ENCODE data around the gene PROS1. TPM values are rescaled to one million over a fixed set of nuclear protein-coding genes. Genes with fewer than 3 reads are reported as not detected.
"Not testable (repeated sequence)": the region's sequence is repeated elsewhere in the genome, so short reads cannot be mapped to it uniquely, and the experiment has no call there.

The PROS1 gene
- polyA plus RNA-seq, 2 of the 4 experiments (the other 2 are of a cell fraction), result 13.8 to 28.0 TPM

- no peaks in the 10 kb centered on the region for H3K9me3 ChIP-seq
- CTCF ChIA-PET, result no interaction called here
- H3K4me1 ChIP-seq, result no peaks in the 10 kb centered on the region
- H3K4me2 ChIP-seq, result no peak overlapping the region
- H3K4me3 ChIP-seq, result no peak overlapping the region
- POLR2A ChIA-PET, result no interaction called here
- DNase-seq (ENCODE audit: low read depth in 1 of 2, low spot score in 1 of 2) (no peak), ATAC-seq (no peak), FAIRE-seq (no peak)
- TF ChIP-seq EP300 (IDR thresholded peaks at IDR 0.05), result no peak
- no peak for TF ChIP-seq BCL3 (IDR thresholded peaks at IDR 0.05)
- no peak for TF ChIP-seq HMGXB4 (CRISPR knock-in tag; IDR thresholded peaks at IDR 0.05; ENCODE audit: borderline replicate concordance)
- no peak for TF ChIP-seq FOXS1 (CRISPR knock-in tag; IDR thresholded peaks at IDR 0.05)
- TF ChIP-seq SREBF2 (IDR thresholded peaks at IDR 0.05), result no peak
- TF ChIP-seq RFX5 (IDR thresholded peaks at IDR 0.05), result no peak
- no peak for TF ChIP-seq RARB (CRISPR knock-in tag; IDR thresholded peaks at IDR 0.05)
- TF ChIP-seq KDM5A (IDR thresholded peaks at IDR 0.05), result no peak
- no peak for TF ChIP-seq CEBPB (IDR thresholded peaks at IDR 0.05)
- no peak for TF ChIP-seq POLR2AphosphoS2 (conservative IDR thresholded peaks at IDR 0.05; ENCODE audit: low read length)
- TF ChIP-seq CBX2 (IDR thresholded peaks at IDR 0.05; ENCODE audit: borderline replicate concordance, low read depth), result no peak
- TF ChIP-seq KDM1A (IDR thresholded peaks at IDR 0.05; ENCODE audit: low read depth), result no peak
- H3K27ac ChIP-seq, result no peak overlapping the region
- WGBS (ENCODE audit: missing lambda C conversion rate), result 33% methylated on average over 3 of the region's 3 CpGs
Measured at GRCh38 chr3:93855401-93855800, 118.3 kb downstream of the PROS1 start.

DNA sequence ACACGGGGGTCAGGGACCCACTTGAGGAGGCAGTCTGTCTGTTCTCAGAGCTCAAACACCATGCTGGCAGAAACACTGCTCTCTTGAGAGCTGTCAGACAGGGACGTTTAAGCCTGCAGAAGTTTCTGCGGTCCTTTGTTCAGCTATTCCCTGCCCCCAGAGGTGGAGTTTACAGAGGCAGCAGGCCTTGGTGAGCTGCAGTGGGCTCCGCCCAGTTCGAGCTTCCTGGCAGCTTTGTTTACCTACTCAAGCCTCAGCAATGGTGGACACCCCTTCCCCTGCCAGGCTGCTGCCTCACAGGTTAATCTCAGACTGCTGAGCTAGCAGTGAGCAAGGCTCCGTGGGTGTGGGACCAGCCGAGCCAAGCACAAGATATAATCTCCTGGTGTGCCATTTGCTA, 121.5 kb downstream of the PROS1 start:
- WGBS (ENCODE audit: missing lambda C conversion rate), result 41% methylated on average over 6 of the region's 7 CpGs
- DNase-seq (ENCODE audit: low read depth in 1 of 2, low spot score in 1 of 2); ATAC-seq; POLR2A ChIA-PET; H3K27ac ChIP-seq; CTCF ChIA-PET; H3K9me3 ChIP-seq; H3K4me1 ChIP-seq; FAIRE-seq; H3K4me3 ChIP-seq; H3K4me2 ChIP-seq: not testable (repeated sequence)

DNA sequence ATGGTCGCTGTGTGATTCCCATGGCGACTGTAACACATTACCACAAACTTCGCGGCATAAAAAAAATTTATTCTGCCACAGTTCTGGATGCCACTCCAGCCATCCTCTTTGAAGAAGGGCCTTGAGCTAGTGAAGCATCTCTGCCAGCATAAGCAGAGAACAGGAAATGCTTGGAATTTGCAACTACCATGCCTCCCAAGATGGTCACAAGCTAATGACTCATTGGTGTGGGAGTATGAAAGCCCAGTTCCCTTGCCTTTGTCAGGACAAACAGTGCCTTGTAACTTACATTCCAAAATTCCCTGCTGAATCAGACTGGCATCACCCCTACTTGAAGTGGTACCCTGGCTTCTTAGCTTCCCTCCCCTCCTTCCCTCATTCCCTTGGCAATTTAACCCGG, 129.7 kb downstream of the PROS1 start:
- TF ChIP-seq MAX (IDR thresholded peaks at IDR 0.05) (no peak), EP300 (IDR thresholded peaks at IDR 0.05) (0 out of 5 replicates have a peak, but pooled peaks of 1 of the 2 experiments have one; percentile 9), FOSL2 (IDR thresholded peaks at IDR 0.05) (peak; percentile 35; the same call in 1 of the 2 replicates), FOSL2 (CRISPR knock-in tag; IDR thresholded peaks at IDR 0.05) (peak; percentile 75), JUNB (IDR thresholded peaks at IDR 0.05) (peak; percentile 39; the same call in 1 of the 2 replicates), RCOR1 (IDR thresholded peaks at IDR 0.05; ENCODE audit: low read depth, low read length) (no peak)
- POLR2A ChIA-PET, result no interaction called here
- peak; percentile 83 to 89 for ATAC-seq
- Histone ChIP-seq H3K27ac (peak overlapping the region in 1 of 2 experiments; percentile 50; a peak in 3 of 6 replicates), H3K4me2 (peak overlapping the region; percentile 15; the same call in 1 of the 3 replicates), H3K4me1 (peaks cover 13% of the 10 kb centered on the region), H3K4me3 (no peak overlapping the region), H3K9me3 (no peaks in the 10 kb centered on the region; the same call in 2 of the 3 replicates)
- 67% methylated on average over 5 of the region's 5 CpGs for WGBS (ENCODE audit: missing lambda C conversion rate)
- CTCF ChIA-PET, result no interaction called here
- peak in 1 of 2 experiments; percentile 79 for DNase-seq (ENCODE audit: low read depth in 1 of 2, low spot score in 1 of 2)
- FAIRE-seq, result no peak

- CTCF ChIA-PET; H3K4me1 ChIP-seq; H3K9me3 ChIP-seq; DNase-seq (ENCODE audit: low read depth in 1 of 2, low spot score in 1 of 2); POLR2A ChIA-PET; H3K4me2 ChIP-seq; H3K4me3 ChIP-seq; H3K27ac ChIP-seq; ATAC-seq: not testable (repeated sequence)
- FAIRE-seq, result peak; percentile 23
- WGBS (ENCODE audit: missing lambda C conversion rate), result 31% methylated on average over 1 of the region's 1 CpG
Measured at GRCh38 chr3:93839193-93839592, 134.5 kb downstream of the PROS1 start.

Small RNAs within 50 kb of the gene (small RNA-seq; reads per million reads assigned to genes)
- gene RF00019 (0 reads per million in 6 experiments), gene RNU6-488P (0 reads per million in 6 experiments), gene RNU6-511P (0 reads per million in 6 experiments)

Other genes starting within 250 kb of the PROS1 start
- 16.1 and 28.6 TPM in 2 replicates for gene ARL13B, start 6.3 kb upstream of the PROS1 start, polyA plus RNA-seq (2011; rRNA removed)
- 13.2 to 13.9 TPM (median 13.3 TPM) in 3 replicates for gene ARL13B, start 6.3 kb upstream of the PROS1 start, polyA plus RNA-seq (2017; fragmentation: RNase III; extraction: RNeasy Plus Mini Kit Qiagen cat#74134 plus additional on column Dnase treatment)
- 0.08 and 0.17 TPM in 2 replicates for gene STX19, start 54.7 kb upstream of the PROS1 start, polyA plus RNA-seq (2011; rRNA removed)
- not detected in 3 replicates for gene STX19, start 54.7 kb upstream of the PROS1 start, polyA plus RNA-seq (2017; fragmentation: RNase III; extraction: RNeasy Plus Mini Kit Qiagen cat#74134 plus additional on column Dnase treatment)
- gene DHFR2, start 89.0 kb upstream of the PROS1 start, polyA plus RNA-seq (2011; rRNA removed), result 5.4 and 6.2 TPM in 2 replicates
- gene DHFR2, start 89.0 kb upstream of the PROS1 start, polyA plus RNA-seq (2017; fragmentation: RNase III; extraction: RNeasy Plus Mini Kit Qiagen cat#74134 plus additional on column Dnase treatment), result 6.3 to 6.8 TPM (median 6.4 TPM) in 3 replicates
- 13.5 and 22.5 TPM in 2 replicates for gene NSUN3, start 89.2 kb upstream of the PROS1 start, polyA plus RNA-seq (2011; rRNA removed)
- gene NSUN3, start 89.2 kb upstream of the PROS1 start, polyA plus RNA-seq (2017; fragmentation: RNase III; extraction: RNeasy Plus Mini Kit Qiagen cat#74134 plus additional on column Dnase treatment), result 8.6 to 11.0 TPM (median 8.8 TPM) in 3 replicates